HepG2 (cell line): ENCODE data around the gene NELFB. TPM values are rescaled to one million over a fixed set of nuclear protein-coding genes. Genes with fewer than 3 reads are reported as not detected.
A peak's percentile ranks its signal among the peaks of the same experiment; 100 is the strongest.

Source experiments
- ARNT2 ChIP-seq: sonication (generic); formaldehyde crosslinking; IDR thresholded peaks from 2 replicates; pipeline ENCODE4 v1.8.0; 2022; ENCODE audit warnings: mild to moderate bottlenecking, low read depth, missing genetic modification reagents, moderate library complexity
- ATF2 ChIP-seq: sonication (generic); formaldehyde crosslinking; IDR thresholded peaks from 2 replicates; pipeline ENCODE4 v1.4.0; 2020; ENCODE audit warnings: missing genetic modification reagents
- GABPB1 ChIP-seq: IDR thresholded peaks from 2 replicates; pipeline ENCODE4 v1.6.1; 2016; ENCODE audit warnings: mild to moderate bottlenecking, missing genetic modification reagents, moderate library complexity, missing compliant biosample characterization
- HOXD1 ChIP-seq: sonication (generic); formaldehyde crosslinking; IDR thresholded peaks from 2 replicates; pipeline ENCODE4 v1.5.0; 2020; ENCODE audit warnings: missing genetic modification reagents
- KDM5B ChIP-seq: sonication (generic); formaldehyde crosslinking; IDR thresholded peaks from 2 replicates; pipeline ENCODE4 v1.4.0; 2020; ENCODE audit warnings: missing genetic modification reagents, mild to moderate bottlenecking, borderline replicate concordance
- LCORL ChIP-seq, 2 experiments: fragments of 450-650 bp in 1 of 2; sonication (generic) in 1 of 2; formaldehyde crosslinking in 1 of 2; IDR thresholded peaks; 2 replicates each; pipeline versions ENCODE4 v1.5.0 to v1.6.1; 2017 to 2020; ENCODE audit warnings: antibody characterized with exemption in 1 of 2, missing genetic modification reagents in 1 of 2
- NR1H2 ChIP-seq: sonication (generic); formaldehyde crosslinking; IDR thresholded peaks from 2 replicates; pipeline ENCODE4 v1.8.1; 2022; ENCODE audit warnings: low read depth, missing genetic modification reagents, borderline replicate concordance
- RERE ChIP-seq: IDR thresholded peaks from 2 replicates; pipeline ENCODE4 v1.6.1; 2016; ENCODE audit warnings: low read depth, missing genetic modification reagents, missing compliant biosample characterization
- SUZ12 ChIP-seq: fragments of 150-350 bp; IDR thresholded peaks from 2 replicates; pipeline ENCODE4 v1.6.1; 2014; ENCODE audit warnings: low read depth, low read length
- TBX2 ChIP-seq: sonication (generic); formaldehyde crosslinking; IDR thresholded peaks from 2 replicates; pipeline ENCODE4 v1.5.0; 2020; ENCODE audit warnings: missing genetic modification reagents, mild to moderate bottlenecking, borderline replicate concordance
- ZBTB7A ChIP-seq: sonication (generic); formaldehyde crosslinking; IDR thresholded peaks from 2 replicates; pipeline ENCODE4 v1.8.0; 2022; ENCODE audit warnings: mild to moderate bottlenecking, missing genetic modification reagents
- ZFP36L2 ChIP-seq: sonication (generic); formaldehyde crosslinking; IDR thresholded peaks from 2 replicates; pipeline ENCODE4 v1.4.0; 2020; ENCODE audit warnings: missing genetic modification reagents
- ZMAT3 ChIP-seq: sonication (generic); formaldehyde crosslinking; conservative IDR thresholded peaks from 2 replicates; pipeline ENCODE4 v1.7.0; 2021; ENCODE audit warnings: missing genetic modification reagents
- ZNF446 ChIP-seq: sonication (generic); formaldehyde crosslinking; IDR thresholded peaks from 2 replicates; pipeline ENCODE4 v1.5.0; 2020; ENCODE audit warnings: mild to moderate bottlenecking, missing genetic modification reagents
- ZNF556 ChIP-seq: sonication (generic); formaldehyde crosslinking; IDR thresholded peaks from 2 replicates; pipeline ENCODE4 v1.4.0; 2020; ENCODE audit warnings: mild to moderate bottlenecking, missing genetic modification reagents, borderline replicate concordance
- ZNF557 ChIP-seq: sonication (generic); formaldehyde crosslinking; IDR thresholded peaks from 2 replicates; pipeline ENCODE4 v1.4.0; 2020; ENCODE audit warnings: missing genetic modification reagents
- ZNF776 ChIP-seq: sonication (generic); formaldehyde crosslinking; IDR thresholded peaks from 2 replicates; pipeline ENCODE4 v1.4.0; 2020; ENCODE audit warnings: mild to moderate bottlenecking, missing genetic modification reagents
- ZSCAN22 ChIP-seq: sonication (generic); formaldehyde crosslinking; IDR thresholded peaks from 2 replicates; pipeline ENCODE4 v1.4.0; 2020; ENCODE audit warnings: mild to moderate bottlenecking, missing genetic modification reagents
- polyA plus RNA-seq, 8 experiments: library from polyadenylated mRNA; depleted of rRNA in 3 of 8; stranded (reverse) in 7 of 8; unstranded in 1 of 8; fragments of >200 nt; fragmentation: Illumina TruSeq in 4 of 8; extraction: Trizol in 4 of 8; gene quantifications; 2 replicates each; pipeline versions ENCODE4 v1.2.1 to v1.2.3, GENCODE V29; 2011 to 2016; ENCODE audit warnings: low read depth in 4 of 8, missing spikeins in 1 of 8, mixed read lengths in 1 of 8; ENCODE audit not compliant: insufficient read depth in 1 of 8
- total RNA-seq, 5 experiments: library from RNA; depleted of rRNA; stranded (reverse); fragments of >200 nt; fragmentation: Illumina TruSeq; extraction: Trizol; gene quantifications; 2 replicates each; pipeline ENCODE4 v1.2.3, GENCODE V29; 2016; ENCODE audit warnings: low read depth in 1 of 5
- TF ChIP-seq, protein P1 (sequence below): sonication (generic); formaldehyde crosslinking; IDR thresholded peaks from 2 replicates; pipeline ENCODE4 v1.4.0; 2020; ENCODE audit warnings: low read depth, missing genetic modification reagents

Gene NELFB
- total and polyA plus RNA-seq, 2 of the 13 experiments (the other 11 are each of a cell fraction or from before 2014, with no cell fraction given) = 26.5 to 45.8 TPM

GRCh38 chr9:137301081-137301947 is 46.2 kb downstream of the NELFB start (continued):
- no peak for TF ChIP-seq ZNF446 (CRISPR knock-in tag)
- no peak for TF ChIP-seq NR1H2 (CRISPR knock-in tag)
- TF ChIP-seq, protein P1, sequence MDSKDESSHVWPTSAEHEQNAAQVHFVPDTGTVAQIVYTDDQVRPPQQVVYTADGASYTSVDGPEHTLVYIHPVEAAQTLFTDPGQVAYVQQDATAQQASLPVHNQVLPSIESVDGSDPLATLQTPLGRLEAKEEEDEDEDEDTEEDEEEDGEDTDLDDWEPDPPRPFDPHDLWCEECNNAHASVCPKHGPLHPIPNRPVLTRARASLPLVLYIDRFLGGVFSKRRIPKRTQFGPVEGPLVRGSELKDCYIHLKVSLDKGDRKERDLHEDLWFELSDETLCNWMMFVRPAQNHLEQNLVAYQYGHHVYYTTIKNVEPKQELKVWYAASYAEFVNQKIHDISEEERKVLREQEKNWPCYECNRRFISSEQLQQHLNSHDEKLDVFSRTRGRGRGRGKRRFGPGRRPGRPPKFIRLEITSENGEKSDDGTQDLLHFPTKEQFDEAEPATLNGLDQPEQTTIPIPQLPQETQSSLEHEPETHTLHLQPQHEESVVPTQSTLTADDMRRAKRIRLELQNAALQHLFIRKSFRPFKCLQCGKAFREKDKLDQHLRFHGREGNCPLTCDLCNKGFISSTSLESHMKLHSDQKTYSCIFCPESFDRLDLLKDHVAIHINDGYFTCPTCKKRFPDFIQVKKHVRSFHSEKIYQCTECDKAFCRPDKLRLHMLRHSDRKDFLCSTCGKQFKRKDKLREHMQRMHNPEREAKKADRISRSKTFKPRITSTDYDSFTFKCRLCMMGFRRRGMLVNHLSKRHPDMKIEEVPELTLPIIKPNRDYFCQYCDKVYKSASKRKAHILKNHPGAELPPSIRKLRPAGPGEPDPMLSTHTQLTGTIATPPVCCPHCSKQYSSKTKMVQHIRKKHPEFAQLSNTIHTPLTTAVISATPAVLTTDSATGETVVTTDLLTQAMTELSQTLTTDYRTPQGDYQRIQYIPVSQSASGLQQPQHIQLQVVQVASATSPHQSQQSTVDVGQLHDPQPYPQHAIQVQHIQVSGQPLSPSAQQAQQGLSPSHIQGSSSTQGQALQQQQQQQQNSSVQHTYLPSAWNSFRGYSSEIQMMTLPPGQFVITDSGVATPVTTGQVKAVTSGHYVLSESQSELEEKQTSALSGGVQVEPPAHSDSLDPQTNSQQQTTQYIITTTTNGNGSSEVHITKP = no peak
- peak; percentile 7; the same call in 1 of the 2 replicates for TF ChIP-seq KDM5B (CRISPR knock-in tag)
- TF ChIP-seq ZNF556 (CRISPR knock-in tag) = no peak
- TF ChIP-seq ZNF557 = no peak
- TF ChIP-seq SUZ12 = no peak
- TF ChIP-seq HOXD1 (CRISPR knock-in tag) = no peak
- TF ChIP-seq ARNT2 = no peak; the same call in 1 of the 2 replicates
- peak; percentile 37; the same call in 1 of the 2 replicates for TF ChIP-seq ZNF776 (CRISPR knock-in tag)
- TF ChIP-seq RERE = no peak
- TF ChIP-seq ZMAT3 (CRISPR knock-in tag) = no peak
- TF ChIP-seq ATF2 = no peak
- no peak for TF ChIP-seq ZBTB7A (CRISPR knock-in tag)
- no peak for TF ChIP-seq ZSCAN22
- no peak for TF ChIP-seq LCORL (IDR thresholded peaks at IDR 0.05)
- no peak for TF ChIP-seq LCORL (CRISPR knock-in tag; IDR thresholded peaks at IDR 0.05)
- no peak for TF ChIP-seq TBX2 (CRISPR knock-in tag)
- peak; percentile 25; the same call in 1 of the 2 replicates for TF ChIP-seq GABPB1
- no peak for TF ChIP-seq ZFP36L2
